WTC11 (cell line): ENCODE measurements around the gene ZNF681. TPM values are rescaled to one million over a fixed set of nuclear protein-coding genes. Genes with fewer than 3 reads are reported as not detected.
A peak's percentile ranks its signal among the peaks of the same experiment; 100 is the strongest.

Experiments
- ATAC-seq: fragments of 200-7000 bp; cut with Tn5 transposase; 2 replicates; pipeline ENCODE4 v1.10.0; 2021; ENCODE audit warnings: mild to moderate bottlenecking, moderate library complexity
- CTCF ChIA-PET: fragments of 300-600 bp; sonication (Branson Sonifier 250); formaldehyde crosslinking; loops from one replicate; lab custom pipeline; 2021; ENCODE audit warnings: antibody characterized with exemption; lab: Charles Lee
- POLR2A ChIA-PET: fragments of 350-600 bp; sonication (Branson Sonifier 250); formaldehyde crosslinking; loops from one replicate; lab custom pipeline; 2021; ENCODE audit warnings: antibody characterized with exemption; lab: Charles Lee
- DNase-seq: peaks from one replicate; pipeline ENCODE4 v3.0.0; 2021; ENCODE audit warnings: low spot score
- H3K27ac Mint-ChIP-seq: 2 replicates; pipeline ENCODE4 v1.8.0; 2021; ENCODE audit warnings: mixed read lengths
- H3K27me3 Mint-ChIP-seq: 2 replicates; pipeline ENCODE4 v1.8.0; 2021; ENCODE audit warnings: low read depth, mild to moderate bottlenecking, moderate library complexity, mixed read lengths
- H3K36me3 Mint-ChIP-seq: 2 replicates; pipeline ENCODE4 v1.8.0; 2021; ENCODE audit warnings: mixed read lengths
- H3K4me1 Mint-ChIP-seq: 2 replicates; pipeline ENCODE4 v1.8.0; 2022; ENCODE audit warnings: mixed read lengths
- H3K4me3 Mint-ChIP-seq: 2 replicates; pipeline ENCODE4 v1.8.0; 2021; ENCODE audit warnings: mild to moderate bottlenecking, moderate library complexity, mixed read lengths
- H3K9me3 Mint-ChIP-seq: 2 replicates; pipeline ENCODE4 v1.8.0; 2021; ENCODE audit warnings: mixed read lengths
- ATF2 ChIP-seq: sonication (generic); formaldehyde crosslinking; IDR thresholded peaks from 2 replicates; pipeline ENCODE4 v1.8.1; 2022; ENCODE audit warnings: low read depth, missing genetic modification reagents, borderline replicate concordance
- CREB1 ChIP-seq: sonication (generic); formaldehyde crosslinking; IDR thresholded peaks from 2 replicates; pipeline ENCODE4 v1.8.0; 2023; ENCODE audit warnings: mild to moderate bottlenecking, missing genetic modification reagents
- E2F4 ChIP-seq: sonication (generic); formaldehyde crosslinking; IDR thresholded peaks from 2 replicates; pipeline ENCODE4 v1.8.1; 2022; ENCODE audit warnings: low read depth, mild to moderate bottlenecking, moderate library complexity, missing genetic modification reagents, borderline replicate concordance
- ETV6 ChIP-seq: sonication (generic); formaldehyde crosslinking; IDR thresholded peaks from 2 replicates; pipeline ENCODE4 v1.8.1; 2022; ENCODE audit warnings: mild to moderate bottlenecking, missing genetic modification reagents
- FOXJ3 ChIP-seq: sonication (generic); formaldehyde crosslinking; IDR thresholded peaks from 2 replicates; pipeline ENCODE4 v1.9.0; 2021; ENCODE audit warnings: missing genetic modification reagents, mild to moderate bottlenecking, borderline replicate concordance
- GTF2I ChIP-seq: fragments of 250-450 bp; sonication (Bioruptor Pico); conservative IDR thresholded peaks from 2 replicates; pipeline ENCODE4 v1.4.0; 2021; ENCODE audit warnings: mild to moderate bottlenecking
- HMGA2 ChIP-seq: fragments of 250-450 bp; sonication (Bioruptor Pico); IDR thresholded peaks from 2 replicates; pipeline ENCODE4 v1.4.0; 2021; ENCODE audit warnings: mild to moderate bottlenecking, moderate library complexity
- JAZF1 ChIP-seq: fragments of 250-450 bp; sonication (Bioruptor Pico); IDR thresholded peaks from 2 replicates; pipeline ENCODE4 v1.9.0; 2021; ENCODE audit warnings: moderate library complexity, mild to moderate bottlenecking, inconsistent platforms
- JUN ChIP-seq: sonication (generic); formaldehyde crosslinking; IDR thresholded peaks from 2 replicates; pipeline ENCODE4 v1.8.0; 2023; ENCODE audit warnings: mild to moderate bottlenecking, missing genetic modification reagents
- KAT7 ChIP-seq: sonication (generic); formaldehyde crosslinking; IDR thresholded peaks from 2 replicates; pipeline ENCODE4 v1.8.1; 2023; ENCODE audit warnings: missing genetic modification reagents, mild to moderate bottlenecking, borderline replicate concordance
- MYBL2 ChIP-seq: sonication (generic); formaldehyde crosslinking; IDR thresholded peaks from 2 replicates; pipeline ENCODE4 v1.8.1; 2023; ENCODE audit warnings: mild to moderate bottlenecking, moderate library complexity, missing genetic modification reagents
- NR3C1 ChIP-seq: sonication (generic); formaldehyde crosslinking; conservative IDR thresholded peaks from 2 replicates; pipeline ENCODE4 v1.8.1; 2023; ENCODE audit warnings: low read depth, mild to moderate bottlenecking, missing genetic modification reagents
- OVOL2 ChIP-seq: fragments of 250-450 bp; sonication (Bioruptor Pico); IDR thresholded peaks from 2 replicates; pipeline ENCODE4 v1.9.0; 2021; ENCODE audit warnings: mild to moderate bottlenecking, borderline replicate concordance
- PRRX2 ChIP-seq: fragments of 250-450 bp; sonication (Bioruptor Pico); IDR thresholded peaks from 2 replicates; pipeline ENCODE4 v1.8.0; 2021; ENCODE audit warnings: mild to moderate bottlenecking
- TCF7 ChIP-seq: sonication (generic); formaldehyde crosslinking; IDR thresholded peaks from 2 replicates; pipeline ENCODE4 v1.8.0; 2022; ENCODE audit warnings: mild to moderate bottlenecking, low read depth, missing genetic modification reagents, moderate library complexity
- TEAD1 ChIP-seq: sonication (generic); formaldehyde crosslinking; IDR thresholded peaks from 2 replicates; pipeline ENCODE4 v1.8.0; 2022; ENCODE audit warnings: mild to moderate bottlenecking, missing genetic modification reagents
- ZNF121 ChIP-seq: sonication (generic); formaldehyde crosslinking; IDR thresholded peaks from 2 replicates; pipeline ENCODE4 v1.8.0; 2023; ENCODE audit warnings: missing genetic modification reagents
- ZNF232 ChIP-seq: sonication (generic); formaldehyde crosslinking; IDR thresholded peaks from 2 replicates; pipeline ENCODE4 v1.8.0; 2022; ENCODE audit warnings: mild to moderate bottlenecking, missing genetic modification reagents
- ZNF416 ChIP-seq: fragments of 250-450 bp; sonication (Bioruptor Pico); IDR thresholded peaks from 2 replicates; pipeline ENCODE4 v1.9.0; 2021; ENCODE audit warnings: mild to moderate bottlenecking, inconsistent platforms
- ZNF671 ChIP-seq: fragments of 250-450 bp; sonication (Bioruptor Pico); IDR thresholded peaks from 2 replicates; pipeline ENCODE4 v1.8.0; 2021; ENCODE audit warnings: mild to moderate bottlenecking
- ZSCAN18 ChIP-seq: fragments of 250-450 bp; sonication (Bioruptor Pico); IDR thresholded peaks from 2 replicates; pipeline ENCODE4 v2.1.2; 2022; ENCODE audit warnings: mild to moderate bottlenecking, moderate library complexity
- total RNA-seq: library from RNA; stranded (reverse); gene quantifications from 3 replicates; pipeline ENCODE4 v1.2.3, GENCODE V29; 2021
- TF ChIP-seq, protein P1 (sequence below): sonication (generic); formaldehyde crosslinking; IDR thresholded peaks from 2 replicates; pipeline ENCODE4 v1.8.1; 2022; ENCODE audit warnings: missing genetic modification reagents, borderline replicate concordance
- TF ChIP-seq, protein P2 (sequence below): sonication (generic); formaldehyde crosslinking; IDR thresholded peaks from 2 replicates; pipeline ENCODE4 v1.8.1; 2022; ENCODE audit warnings: mild to moderate bottlenecking, moderate library complexity, missing genetic modification reagents
- TF ChIP-seq, protein P3 (sequence below): sonication (generic); formaldehyde crosslinking; IDR thresholded peaks from 2 replicates; pipeline ENCODE4 v1.8.1; 2023; ENCODE audit warnings: mild to moderate bottlenecking, missing genetic modification reagents, moderate library complexity
- TF ChIP-seq, protein P4 (sequence below): fragments of 200-600 bp; IDR thresholded peaks from 2 replicates; pipeline ENCODE4 v1.8.0; 2022; ENCODE audit warnings: antibody characterized with exemption

ZNF681 gene
- total RNA-seq, 1 experiment from 2014 or later = 16.9 TPM

DNA sequence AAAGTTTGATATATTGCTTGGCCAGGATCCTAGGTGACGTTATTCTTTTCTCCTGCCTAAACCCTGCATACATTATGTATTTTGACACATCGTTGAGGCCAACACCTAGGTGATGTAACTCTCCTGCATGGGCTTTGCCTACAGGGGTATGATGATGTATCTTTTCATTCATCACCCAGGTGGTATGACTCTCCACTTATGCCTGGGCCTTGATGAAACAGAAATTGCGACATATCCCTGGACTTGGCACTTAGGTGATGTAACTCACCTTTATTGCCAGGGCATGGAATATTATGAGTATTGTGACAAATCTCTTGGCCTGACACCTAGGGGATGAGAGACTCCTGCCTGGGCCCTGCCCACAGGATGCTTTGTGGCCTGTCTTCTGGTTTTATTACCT is 18.5 kb upstream of the ZNF681 start (continued):
- TF ChIP-seq ATF2 (no peak), NR3C1 (CRISPR knock-in tag) (no peak), FOXJ3 (no peak), ZNF121 (CRISPR knock-in tag) (no peak), ZNF416 (CRISPR knock-in tag) (no peak)

DNA sequence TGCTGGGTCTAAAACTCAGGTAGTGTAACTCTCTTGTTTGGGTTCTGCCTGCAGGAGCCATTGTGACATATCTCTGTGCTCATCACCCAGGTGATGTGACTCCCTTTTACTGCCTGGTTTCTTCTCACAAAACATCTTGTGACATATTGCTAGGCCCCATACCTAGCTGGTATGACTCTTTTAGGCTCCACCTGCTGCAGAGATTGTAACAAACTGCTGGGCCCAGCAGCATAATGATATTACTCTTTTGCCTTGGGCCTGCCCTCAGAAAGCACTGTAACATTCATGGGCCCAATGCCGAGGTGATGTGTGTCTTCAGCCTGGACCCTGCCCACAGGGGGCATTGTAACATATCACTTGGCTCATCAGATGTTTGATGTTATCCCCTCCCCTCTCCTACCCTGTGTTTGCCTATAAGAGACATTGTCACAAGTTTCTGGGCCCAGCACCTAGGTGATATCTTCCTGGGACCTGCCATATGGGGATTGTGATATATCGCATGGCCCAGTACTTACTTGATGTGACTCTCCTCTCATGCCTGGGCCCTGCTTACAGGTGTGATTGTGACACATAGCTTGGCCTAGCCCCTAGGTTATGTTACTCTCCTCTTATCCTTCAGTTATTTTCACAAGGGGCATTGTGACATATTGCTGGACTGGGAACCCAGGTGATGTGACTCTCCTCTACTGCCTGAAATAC is 18.0 kb upstream of the ZNF681 start:
- ChIA-PET CTCF (no interaction called here), POLR2A (no interaction called here)
- Mint-ChIP-seq H3K9me3 (no peaks in the 10 kb centered on the region), H3K4me3 (no peak overlapping the region), H3K27ac (peak overlapping the region; percentile 50; the same call in 1 of the 2 replicates), H3K27me3 (no peaks in the 10 kb centered on the region), H3K36me3 (peaks cover 84% of the 10 kb centered on the region), H3K4me1 (no peaks in the 10 kb centered on the region)
- no peak for TF ChIP-seq MYBL2 (CRISPR knock-in tag)
- no peak for TF ChIP-seq ZNF416 (CRISPR knock-in tag)
- TF ChIP-seq KAT7 (CRISPR knock-in tag) = no peak
- TF ChIP-seq ZSCAN18 (CRISPR knock-in tag) = no peak
- no peak for TF ChIP-seq JUN (CRISPR knock-in tag)
- TF ChIP-seq HMGA2 (CRISPR knock-in tag) = no peak
- TF ChIP-seq, protein P1, sequence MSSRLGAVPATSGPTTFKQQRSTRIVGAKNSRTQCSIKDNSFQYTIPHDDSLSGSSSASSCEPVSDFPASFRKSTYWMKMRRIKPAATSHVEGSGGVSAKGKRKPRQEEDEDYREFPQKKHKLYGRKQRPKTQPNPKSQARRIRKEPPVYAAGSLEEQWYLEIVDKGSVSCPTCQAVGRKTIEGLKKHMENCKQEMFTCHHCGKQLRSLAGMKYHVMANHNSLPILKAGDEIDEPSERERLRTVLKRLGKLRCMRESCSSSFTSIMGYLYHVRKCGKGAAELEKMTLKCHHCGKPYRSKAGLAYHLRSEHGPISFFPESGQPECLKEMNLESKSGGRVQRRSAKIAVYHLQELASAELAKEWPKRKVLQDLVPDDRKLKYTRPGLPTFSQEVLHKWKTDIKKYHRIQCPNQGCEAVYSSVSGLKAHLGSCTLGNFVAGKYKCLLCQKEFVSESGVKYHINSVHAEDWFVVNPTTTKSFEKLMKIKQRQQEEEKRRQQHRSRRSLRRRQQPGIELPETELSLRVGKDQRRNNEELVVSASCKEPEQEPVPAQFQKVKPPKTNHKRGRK (CRISPR knock-in tag) = no peak
- no peak for TF ChIP-seq E2F4 (CRISPR knock-in tag)
- TF ChIP-seq ETV6 (CRISPR knock-in tag) = no peak
- TF ChIP-seq TEAD1 (CRISPR knock-in tag) = no peak
- TF ChIP-seq, protein P2, sequence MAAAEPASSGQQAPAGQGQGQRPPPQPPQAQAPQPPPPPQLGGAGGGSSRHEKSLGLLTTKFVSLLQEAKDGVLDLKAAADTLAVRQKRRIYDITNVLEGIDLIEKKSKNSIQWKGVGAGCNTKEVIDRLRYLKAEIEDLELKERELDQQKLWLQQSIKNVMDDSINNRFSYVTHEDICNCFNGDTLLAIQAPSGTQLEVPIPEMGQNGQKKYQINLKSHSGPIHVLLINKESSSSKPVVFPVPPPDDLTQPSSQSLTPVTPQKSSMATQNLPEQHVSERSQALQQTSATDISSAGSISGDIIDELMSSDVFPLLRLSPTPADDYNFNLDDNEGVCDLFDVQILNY (CRISPR knock-in tag) = no peak
- TF ChIP-seq ZNF671 (CRISPR knock-in tag) = no peak
- TF ChIP-seq ZNF121 (CRISPR knock-in tag) = no peak
- no peak for TF ChIP-seq TCF7 (CRISPR knock-in tag)
- no peak for TF ChIP-seq PRRX2
- DNase-seq (no peak), ATAC-seq (no peak)

- H3K36me3 Mint-ChIP-seq = peaks cover 83% of the 10 kb centered on the region
These were observed 15.9 kb upstream of the ZNF681 start for GRCh38 chr19:23774524-23774971.

More at GRCh38 chr19:23774524-23774971, 15.9 kb upstream of the ZNF681 start:
- no peak for ATAC-seq
- Mint-ChIP-seq H3K4me3 (no peak overlapping the region), H3K9me3 (no peaks in the 10 kb centered on the region), H3K27me3 (no peaks in the 10 kb centered on the region), H3K27ac (no peak overlapping the region; the same call in none of the 2 replicates), H3K4me1 (0 out of 2 replicates have a peak, but pooled peaks cover 5% of the 10 kb centered on the region)
- DNase-seq = no peak
- CTCF ChIA-PET = no interaction called here
- POLR2A ChIA-PET = no interaction called here
- TF ChIP-seq JAZF1 (CRISPR knock-in tag) (no peak), OVOL2 (no peak), CREB1 (no peak), JUN (CRISPR knock-in tag) (no peak), ZNF232 (no peak), GTF2I (no peak), MYBL2 (CRISPR knock-in tag) (no peak)
- TF ChIP-seq, protein P3, sequence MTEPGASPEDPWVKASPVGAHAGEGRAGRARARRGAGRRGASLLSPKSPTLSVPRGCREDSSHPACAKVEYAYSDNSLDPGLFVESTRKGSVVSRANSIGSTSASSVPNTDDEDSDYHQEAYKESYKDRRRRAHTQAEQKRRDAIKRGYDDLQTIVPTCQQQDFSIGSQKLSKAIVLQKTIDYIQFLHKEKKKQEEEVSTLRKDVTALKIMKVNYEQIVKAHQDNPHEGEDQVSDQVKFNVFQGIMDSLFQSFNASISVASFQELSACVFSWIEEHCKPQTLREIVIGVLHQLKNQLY (CRISPR knock-in tag) = no peak
- TF ChIP-seq, protein P4, sequence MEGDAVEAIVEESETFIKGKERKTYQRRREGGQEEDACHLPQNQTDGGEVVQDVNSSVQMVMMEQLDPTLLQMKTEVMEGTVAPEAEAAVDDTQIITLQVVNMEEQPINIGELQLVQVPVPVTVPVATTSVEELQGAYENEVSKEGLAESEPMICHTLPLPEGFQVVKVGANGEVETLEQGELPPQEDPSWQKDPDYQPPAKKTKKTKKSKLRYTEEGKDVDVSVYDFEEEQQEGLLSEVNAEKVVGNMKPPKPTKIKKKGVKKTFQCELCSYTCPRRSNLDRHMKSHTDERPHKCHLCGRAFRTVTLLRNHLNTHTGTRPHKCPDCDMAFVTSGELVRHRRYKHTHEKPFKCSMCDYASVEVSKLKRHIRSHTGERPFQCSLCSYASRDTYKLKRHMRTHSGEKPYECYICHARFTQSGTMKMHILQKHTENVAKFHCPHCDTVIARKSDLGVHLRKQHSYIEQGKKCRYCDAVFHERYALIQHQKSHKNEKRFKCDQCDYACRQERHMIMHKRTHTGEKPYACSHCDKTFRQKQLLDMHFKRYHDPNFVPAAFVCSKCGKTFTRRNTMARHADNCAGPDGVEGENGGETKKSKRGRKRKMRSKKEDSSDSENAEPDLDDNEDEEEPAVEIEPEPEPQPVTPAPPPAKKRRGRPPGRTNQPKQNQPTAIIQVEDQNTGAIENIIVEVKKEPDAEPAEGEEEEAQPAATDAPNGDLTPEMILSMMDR = no peak
